GM23248 (cell line): ENCODE data around the gene CBY2.

ENCODE experiments used
- EZH2 ChIP-seq: fragments of 200-600 bp; sonication (generic); IDR thresholded peaks from 2 replicates; pipeline ENCODE4 v1.6.1; 2018; ENCODE audit warnings: antibody characterized with exemption, mild to moderate bottlenecking; ENCODE audit not compliant: insufficient read depth, poor library complexity, severe bottlenecking
- EZH2phosphoT487 ChIP-seq: fragments of 200-600 bp; sonication (generic); IDR thresholded peaks from 2 replicates; pipeline ENCODE4 v1.6.1; 2018; ENCODE audit warnings: antibody characterized with exemption, moderate library complexity, mild to moderate bottlenecking, low read depth; ENCODE audit not compliant: insufficient read depth

DNA sequence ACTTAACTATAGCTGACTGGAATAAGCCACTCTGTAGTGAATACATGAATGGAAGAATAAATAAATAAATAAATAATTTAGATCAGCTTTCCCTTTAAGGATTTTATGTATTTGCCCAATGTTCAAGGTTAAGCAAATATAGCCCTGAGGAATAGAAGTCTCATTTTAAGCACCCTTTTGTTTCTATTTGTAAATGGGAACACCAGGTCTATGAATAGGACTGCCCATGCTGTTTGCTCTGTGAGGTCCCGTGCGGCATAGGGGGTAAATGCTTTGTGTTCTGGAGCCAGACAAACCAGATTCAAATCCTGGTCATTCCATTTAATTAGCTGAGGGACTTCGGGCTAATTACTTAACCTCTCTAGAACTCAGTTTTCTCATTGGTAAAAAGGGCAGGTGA lies 29.3 kb downstream of the CBY2 start:
- TF ChIP-seq EZH2, result no peak
- TF ChIP-seq EZH2phosphoT487, result no peak
